Epithelial cell of proximal tubule (primary cell): ENCODE results near the gene KAT7. TPM values are rescaled to one million over a fixed set of nuclear protein-coding genes. Genes with fewer than 3 reads are reported as not detected.

Experiments used
- DNase-seq: peaks from one replicate; pipeline ENCODE4 v3.0.0-alpha.2; 2011; ENCODE audit warnings: low read depth
- H3K4me3 ChIP-seq: 2 replicates; pipeline ENCODE4 v1.5.1; 2011; ENCODE audit warnings: low read depth, mild to moderate bottlenecking, low read length
- CTCF ChIP-seq: conservative IDR thresholded peaks from 2 replicates; pipeline ENCODE4 v1.5.1; 2012; ENCODE audit warnings: low read depth, mild to moderate bottlenecking, low read length
- total RNA-seq: library from RNA; depleted of rRNA; stranded (reverse); fragments of >200 nt; gene quantifications from 2 replicates; pipeline ENCODE4 v1.2.3, GENCODE V29; 2015

The KAT7 gene
- 20.4 and 20.9 TPM in 2 replicates for total RNA-seq

GRCh38 chr17:49788478-49789242, at the start of gene KAT7:
KAT7 (plus strand) TSS chr17:49788681; CDS start chr17:49788835, 154 bp downstream.
- H3K4me3 ChIP-seq, result peak within 1 kb of the TSS; percentile 99
- TF ChIP-seq CTCF, result no peak
- DNase-seq, result peak; percentile 94

- no peak for DNase-seq
- no peak overlapping the region for H3K4me3 ChIP-seq
- TF ChIP-seq CTCF, result no peak
These were observed 48.7 kb upstream of the KAT7 start for GRCh38 chr17:49739641-49740271.

- no peak overlapping the region for H3K4me3 ChIP-seq
- DNase-seq, result no peak
- TF ChIP-seq CTCF, result no peak
These were observed 47.3 kb upstream of the KAT7 start for GRCh38 chr17:49741009-49741691.

- DNase-seq, result no peak
- no peak overlapping the region for H3K4me3 ChIP-seq
- TF ChIP-seq CTCF, result no peak
These were observed 46.8 kb upstream of the KAT7 start for GRCh38 chr17:49741692-49742076.

- no peak overlapping the region for H3K4me3 ChIP-seq
- DNase-seq, result no peak
- no peak for TF ChIP-seq CTCF
These were observed 46.3 kb upstream of the KAT7 start for GRCh38 chr17:49742166-49742638.

GRCh38 chr17:49745175-49746139, 43.0 kb upstream of the KAT7 start:
- no peak for DNase-seq
- TF ChIP-seq CTCF, result no peak
- H3K4me3 ChIP-seq, result no peak overlapping the region
